ENCODE results near the gene RAVER2.
"Not testable (repeated sequence)": the region's sequence is repeated elsewhere in the genome, so short reads cannot be mapped to it uniquely, and the experiment has no call there.

Gene RAVER2

DNA sequence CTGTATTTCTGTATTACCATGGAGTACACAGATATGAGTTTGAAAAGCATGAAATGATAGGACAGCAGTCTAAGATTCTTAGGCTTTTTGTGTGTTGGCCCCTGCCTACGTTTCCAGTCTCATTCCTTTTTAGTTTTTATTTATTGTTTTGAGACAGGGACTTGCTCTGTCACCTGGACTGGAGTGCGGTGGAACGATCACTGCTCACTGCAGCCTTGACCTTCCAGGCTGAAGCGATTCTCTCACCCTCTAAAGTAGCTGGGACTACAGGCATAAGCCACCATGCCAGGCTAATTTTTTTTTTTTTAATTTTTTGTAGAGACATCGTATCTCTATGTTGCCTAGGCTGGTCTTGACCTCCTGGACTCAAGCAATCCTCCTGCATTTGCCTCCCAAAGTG lies 3.8 kb downstream of the RAVER2 start:
- DNase-seq = no peak

DNA sequence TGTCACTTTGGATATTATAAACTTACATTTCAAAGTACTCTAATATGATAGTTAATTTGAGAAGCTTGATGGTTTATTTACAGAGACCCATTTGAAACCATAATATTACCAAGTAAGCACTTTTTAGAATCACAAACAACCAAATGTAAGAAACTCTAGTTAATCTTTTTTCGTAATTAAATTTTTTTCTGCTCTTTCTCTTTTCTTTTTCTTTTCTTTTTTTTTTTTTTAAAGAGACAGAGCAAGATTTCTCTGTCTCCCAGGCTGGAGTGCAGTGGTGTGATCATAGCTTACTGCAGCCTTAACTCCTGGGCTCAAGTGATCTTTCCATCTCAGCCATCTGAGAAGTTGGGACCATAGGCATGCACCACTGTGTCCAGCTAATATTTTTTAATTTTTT lies 5.2 kb downstream of the RAVER2 start:
- DNase-seq = no peak

DNA sequence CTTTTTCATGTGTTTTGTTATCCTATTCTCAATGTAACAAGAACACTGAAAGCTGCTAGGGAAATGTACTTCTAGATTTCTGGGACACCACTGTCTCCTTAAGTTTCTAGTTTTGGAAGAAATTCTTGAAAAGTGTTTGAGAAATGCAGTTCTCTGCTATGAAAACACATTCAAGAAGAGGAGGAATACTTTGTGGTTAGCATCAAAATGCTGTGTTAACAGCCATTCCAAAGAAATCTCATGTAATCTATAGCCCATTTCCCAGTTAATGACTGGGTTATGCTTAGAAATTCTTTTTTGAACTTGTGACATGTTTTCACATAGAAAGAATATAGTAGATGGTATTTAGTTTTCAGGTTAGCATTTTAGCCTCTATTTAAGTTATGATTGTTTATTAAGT lies 6.0 kb downstream of the RAVER2 start:
- DNase-seq = no peak

DNA sequence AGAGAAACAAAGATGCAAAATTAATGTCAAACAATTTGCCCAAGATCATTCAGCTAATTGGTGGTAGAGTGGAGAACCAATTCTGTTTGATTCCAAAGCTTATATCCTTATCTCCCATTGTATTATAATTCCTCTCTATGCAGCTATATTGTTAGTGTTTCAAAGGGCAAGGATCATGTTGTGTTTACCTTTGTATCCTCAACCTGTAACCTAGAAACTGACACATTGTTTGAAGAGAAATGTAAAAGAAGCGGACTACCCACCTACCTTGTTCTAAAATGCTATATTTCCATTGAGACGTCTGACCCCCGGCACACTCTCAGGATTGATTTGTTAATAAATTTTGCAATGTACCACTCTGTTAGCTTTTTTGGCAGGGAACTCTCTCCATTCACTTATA lies 9.3 kb downstream of the RAVER2 start:
- peak; percentile 42 for DNase-seq

DNA sequence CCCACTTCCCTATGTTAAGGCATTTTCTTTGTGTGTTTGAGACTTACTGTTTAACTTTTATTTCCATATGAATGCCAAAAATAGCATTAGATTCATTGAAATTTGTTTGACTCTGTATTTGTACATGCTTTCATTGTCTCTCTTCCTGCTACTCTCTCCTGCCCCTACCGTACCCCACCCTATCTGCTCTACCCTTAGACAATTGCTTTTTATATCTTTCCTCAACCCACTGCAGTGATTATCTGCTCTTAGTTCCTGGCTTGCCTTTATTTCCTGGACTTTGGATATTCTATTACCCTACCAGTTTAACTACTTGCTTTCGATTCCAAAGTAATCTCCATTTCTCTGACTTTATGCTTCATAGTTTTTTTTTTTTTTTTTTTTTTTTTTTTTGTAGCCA lies 10.5 kb downstream of the RAVER2 start:
- peak; percentile 45 for DNase-seq

DNA sequence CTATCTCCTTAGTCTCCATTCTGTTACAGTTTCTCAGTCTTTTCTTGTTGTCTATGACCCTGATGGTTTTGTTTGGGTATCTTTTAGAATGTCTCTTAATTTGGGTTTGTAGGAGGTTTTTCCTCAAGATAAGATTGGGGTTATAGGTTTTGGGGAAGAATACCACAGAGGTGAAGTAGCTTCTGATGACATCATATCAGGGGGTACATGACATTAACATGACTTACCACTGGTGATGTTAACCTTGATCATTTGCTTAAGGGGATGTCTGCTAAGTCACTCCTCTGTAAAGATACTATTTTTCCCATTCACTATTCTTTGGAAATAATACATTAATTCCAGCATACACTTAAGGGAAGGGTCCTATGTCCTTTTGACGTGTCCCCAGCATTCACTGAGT lies 11.9 kb downstream of the RAVER2 start:
- DNase-seq = no peak

DNA sequence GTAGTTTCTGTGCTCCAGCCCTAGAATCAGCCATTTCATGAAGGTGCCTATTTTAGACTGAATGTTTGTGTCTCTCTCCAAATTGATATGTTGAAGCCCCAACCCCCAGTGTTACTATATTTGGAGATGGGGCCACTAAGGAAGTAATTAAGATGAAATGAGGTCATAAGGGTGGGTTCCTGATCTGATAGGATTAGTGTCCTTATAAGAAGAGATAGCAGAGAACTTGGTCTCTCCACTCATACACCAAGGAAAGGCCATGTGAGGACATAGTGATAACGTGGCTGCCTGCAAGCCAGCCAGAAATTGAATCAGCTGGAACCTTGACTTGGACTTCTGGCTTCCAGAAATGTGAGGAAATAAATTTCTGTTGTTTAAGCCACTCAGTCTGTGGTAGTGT lies 12.3 kb downstream of the RAVER2 start:
- DNase-seq = no peak

DNA sequence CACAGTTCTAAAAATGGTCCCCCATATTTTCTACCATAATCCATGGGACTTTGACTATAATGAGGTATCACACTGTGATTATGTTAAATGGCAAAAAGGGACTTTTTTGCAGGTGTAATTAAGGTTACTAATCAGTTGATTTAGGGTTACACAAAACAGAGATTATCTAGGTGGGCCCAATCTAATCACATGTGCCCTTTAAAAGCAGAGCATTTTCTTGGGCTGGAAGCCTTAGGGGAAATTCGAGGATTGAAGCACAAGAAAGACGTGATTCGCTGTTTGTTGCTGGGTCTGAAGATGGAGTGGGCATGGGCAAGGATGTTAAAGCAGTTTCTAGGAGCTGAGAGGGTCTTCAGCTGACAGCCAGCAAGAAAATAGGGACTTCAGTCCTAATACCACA lies 13.4 kb downstream of the RAVER2 start:
- no peak for DNase-seq

DNA sequence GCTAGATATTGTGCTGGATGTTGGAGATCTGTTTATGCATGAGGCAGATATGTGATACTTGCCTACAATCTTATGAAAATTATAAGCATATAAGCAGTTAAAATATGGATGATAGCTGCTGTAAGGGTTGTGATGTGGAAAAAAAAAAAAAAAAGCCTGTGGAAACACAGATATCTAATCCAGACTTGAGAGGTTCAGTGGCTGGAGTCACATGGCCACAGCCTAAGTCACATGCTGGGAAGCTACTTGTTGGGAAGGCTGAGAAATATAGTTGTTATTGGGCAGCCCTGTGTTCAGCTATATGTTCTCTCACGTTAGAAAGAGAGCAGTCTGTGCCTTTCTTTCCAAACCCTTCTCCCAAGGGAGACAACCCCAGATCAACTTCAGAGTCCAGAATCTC lies 15.1 kb downstream of the RAVER2 start:
- no peak for DNase-seq

DNA sequence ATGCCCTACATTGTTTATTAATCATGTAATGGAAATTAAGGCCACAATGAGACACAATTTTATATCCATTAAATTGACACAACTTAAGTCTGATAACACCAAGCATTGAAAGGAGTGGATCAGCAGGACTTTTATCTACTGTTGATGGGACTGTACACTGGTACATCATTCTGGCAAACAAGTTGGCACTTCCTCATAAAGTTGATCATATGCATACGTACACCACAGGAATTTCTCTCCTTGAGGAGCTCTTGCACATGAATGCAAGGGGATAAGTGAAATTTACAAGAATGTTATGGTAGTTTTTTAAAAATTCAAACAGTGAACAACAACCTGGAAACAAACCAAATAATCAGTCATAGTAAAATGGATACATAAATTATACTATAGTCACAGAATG lies 20.1 kb downstream of the RAVER2 start:
- DNase-seq = no peak

DNA sequence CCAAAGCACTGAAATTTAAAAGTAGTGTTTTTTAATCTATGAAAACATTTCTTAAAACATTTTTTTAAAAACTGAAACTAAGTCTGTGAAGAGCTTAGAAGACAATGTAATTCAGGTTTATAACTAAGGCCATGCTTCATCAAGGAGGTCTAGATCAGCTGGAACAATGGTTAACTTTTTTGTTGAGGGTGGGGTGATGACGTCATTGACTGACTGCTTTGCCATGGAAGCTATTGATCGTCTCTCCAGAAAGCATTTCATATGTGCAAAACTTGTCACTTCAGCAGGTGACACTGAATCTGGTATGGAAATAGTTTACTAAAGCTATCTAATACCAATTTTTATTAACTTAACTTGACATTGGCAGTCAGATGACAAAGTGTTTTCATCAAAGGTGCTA lies 21.0 kb downstream of the RAVER2 start:
- no peak for DNase-seq

DNA sequence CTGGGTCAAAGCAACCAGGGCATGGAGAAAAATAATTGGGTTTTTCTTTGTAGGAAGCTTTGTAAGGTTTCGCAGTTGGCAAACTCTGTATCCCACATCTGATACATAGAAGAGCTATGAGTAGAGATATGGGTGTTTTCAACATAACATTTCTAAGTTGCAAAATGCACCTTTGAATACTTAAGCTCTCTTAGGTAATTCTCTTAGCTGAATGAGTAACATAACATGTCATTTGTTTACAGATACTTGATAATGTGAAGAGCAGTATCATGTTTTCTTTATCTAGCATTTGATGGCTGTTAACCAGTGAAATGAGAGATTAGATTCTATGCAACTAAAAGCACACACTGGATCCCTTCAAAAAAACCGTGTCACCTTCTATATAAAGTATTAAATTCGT lies 21.6 kb downstream of the RAVER2 start:
- DNase-seq = no peak

DNA sequence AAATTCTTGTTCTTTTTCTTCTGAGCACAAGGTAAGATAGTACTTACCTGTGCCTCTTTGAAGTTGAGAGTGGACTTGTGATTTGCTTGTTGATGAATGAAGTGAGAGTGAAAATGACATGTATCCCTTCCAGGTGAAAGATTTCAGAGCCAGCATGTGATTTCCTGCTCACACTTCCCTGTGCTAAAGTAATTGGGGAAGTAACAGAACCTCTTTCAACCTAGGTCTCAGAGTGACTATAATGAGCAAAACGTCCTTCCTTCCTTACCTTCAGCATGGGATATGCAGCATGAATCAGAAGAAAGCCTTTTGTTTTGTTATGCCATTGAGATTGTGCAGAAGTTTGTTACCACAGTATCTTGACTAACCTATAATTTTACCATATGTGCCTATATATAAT lies 24.6 kb downstream of the RAVER2 start:
- DNase-seq = no peak

DNA sequence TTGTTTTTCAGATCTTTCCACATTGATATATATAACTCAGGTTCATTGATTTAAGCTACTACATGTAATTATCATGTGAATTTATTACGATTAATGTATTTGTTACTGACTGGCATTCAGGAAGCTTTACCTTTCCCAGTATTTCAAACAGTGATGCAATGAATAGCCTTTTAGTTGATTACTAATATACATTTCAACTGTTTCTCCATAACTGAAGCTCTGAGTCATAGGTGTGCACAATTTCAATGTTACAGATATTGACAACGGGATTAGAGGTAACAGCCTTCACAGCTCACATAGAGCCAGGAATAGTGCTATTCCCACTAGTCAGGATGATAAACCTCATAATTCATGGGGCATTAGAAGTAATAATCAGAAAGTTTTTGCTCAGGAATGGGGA lies 25.1 kb downstream of the RAVER2 start:
- no peak for DNase-seq

DNA sequence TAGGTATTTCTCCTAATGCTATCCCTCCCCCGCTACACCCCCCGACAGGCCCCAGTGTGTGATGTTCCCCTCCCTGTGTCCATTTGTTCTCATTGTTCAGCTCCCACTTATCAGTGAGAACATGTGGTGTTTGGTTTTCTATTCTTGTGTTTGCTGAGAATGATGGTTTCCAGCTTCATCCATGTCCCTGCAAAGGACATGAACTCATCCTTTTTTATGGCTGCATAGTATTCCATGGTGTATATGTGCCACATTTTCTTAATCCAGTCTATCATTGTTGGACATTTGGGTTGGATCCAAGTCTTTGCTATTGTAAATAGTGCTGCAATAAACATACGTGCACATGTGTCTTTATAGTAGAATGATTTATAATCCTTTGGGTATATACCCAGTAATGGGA lies 28.4 kb downstream of the RAVER2 start:
- not testable (repeated sequence) for DNase-seq

DNA sequence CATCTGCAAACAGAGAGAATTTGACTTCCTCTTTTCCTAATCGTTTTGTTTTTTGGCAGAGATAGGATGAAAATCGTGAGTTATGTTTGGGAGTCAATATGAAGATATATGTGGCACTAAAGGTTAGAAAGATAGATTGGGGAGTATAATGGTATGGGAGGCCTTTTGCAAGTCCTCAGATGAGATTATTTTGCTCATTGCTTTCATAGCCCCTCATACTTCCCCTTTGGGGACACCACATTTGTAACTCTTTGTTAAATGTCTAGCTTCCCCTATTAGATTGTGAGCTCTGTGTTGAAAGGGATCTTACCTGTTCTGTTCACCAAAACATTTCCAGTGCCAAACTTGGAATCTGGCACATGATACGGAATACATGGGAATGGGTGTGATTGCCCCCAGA lies 30.2 kb downstream of the RAVER2 start:
- DNase-seq = no peak

DNA sequence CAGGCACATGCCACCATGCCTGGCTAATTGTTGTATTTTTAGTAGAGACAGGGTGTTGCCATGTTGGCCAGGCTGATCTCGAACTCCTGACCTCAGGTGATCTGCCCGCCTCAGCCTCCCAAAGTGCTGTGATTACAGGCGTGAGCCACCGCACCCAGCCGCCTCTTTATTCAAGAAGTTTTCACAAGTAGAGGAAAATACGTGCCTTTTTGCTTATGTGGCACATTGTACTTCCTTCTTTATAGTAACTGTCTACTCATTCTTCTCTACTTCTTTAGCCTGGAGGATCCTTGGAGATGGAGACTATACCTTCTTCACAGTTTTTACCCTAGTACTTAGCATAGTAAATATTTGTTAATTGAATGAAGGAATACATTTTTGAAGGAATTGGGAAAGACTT lies 37.2 kb downstream of the RAVER2 start:
- not testable (repeated sequence) for DNase-seq

DNA sequence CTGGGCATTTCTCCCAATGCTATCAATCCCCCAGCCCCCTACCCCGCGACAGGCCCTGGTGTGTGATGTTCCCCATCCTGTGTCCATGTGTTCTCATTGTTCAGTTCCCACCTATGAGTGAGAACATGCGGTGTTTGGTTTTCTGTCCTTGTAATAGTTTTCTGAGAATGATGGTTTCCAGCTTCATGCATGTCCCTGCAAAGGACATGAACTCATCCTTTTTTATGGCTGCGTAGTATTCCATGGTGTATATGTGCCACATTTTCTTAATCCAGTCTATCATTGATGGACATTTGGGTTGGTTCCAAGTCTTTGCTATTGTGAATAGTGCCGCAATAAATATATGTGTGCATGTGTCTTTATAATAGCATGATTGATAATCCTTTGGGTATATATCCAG lies 38.0 kb downstream of the RAVER2 start:
- DNase-seq = not testable (repeated sequence)

DNA sequence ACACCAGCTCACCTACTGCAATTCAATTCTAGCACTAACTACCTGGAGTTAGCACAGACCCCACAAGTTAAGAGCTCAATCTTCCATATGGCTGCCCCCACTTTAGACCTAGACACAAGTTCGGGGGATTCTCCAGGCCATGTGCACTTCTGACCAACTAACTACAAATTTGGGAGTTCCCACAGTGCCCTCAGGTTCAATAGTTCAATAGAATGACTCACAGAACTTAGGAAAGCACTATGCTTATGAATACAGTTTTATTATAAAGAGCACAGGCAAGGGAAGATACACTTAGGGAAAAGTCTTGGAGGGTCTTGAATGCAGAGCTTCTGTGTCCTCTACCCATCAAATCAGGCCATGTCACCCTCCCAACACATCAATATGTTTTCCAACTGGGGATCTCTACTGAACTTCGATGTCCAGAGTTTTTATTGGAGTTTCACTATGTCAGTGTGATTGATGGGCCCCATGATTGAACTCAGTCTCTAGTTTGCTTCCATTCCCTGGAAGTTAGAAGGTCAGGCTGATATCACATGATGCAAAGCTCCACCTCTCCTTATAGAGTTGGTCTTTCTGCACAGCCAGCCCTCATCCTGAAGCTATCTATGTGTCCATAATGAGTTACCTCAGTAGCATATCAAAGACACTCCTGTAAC lies 46.1 kb downstream of the RAVER2 start:
- DNase-seq = no peak

DNA sequence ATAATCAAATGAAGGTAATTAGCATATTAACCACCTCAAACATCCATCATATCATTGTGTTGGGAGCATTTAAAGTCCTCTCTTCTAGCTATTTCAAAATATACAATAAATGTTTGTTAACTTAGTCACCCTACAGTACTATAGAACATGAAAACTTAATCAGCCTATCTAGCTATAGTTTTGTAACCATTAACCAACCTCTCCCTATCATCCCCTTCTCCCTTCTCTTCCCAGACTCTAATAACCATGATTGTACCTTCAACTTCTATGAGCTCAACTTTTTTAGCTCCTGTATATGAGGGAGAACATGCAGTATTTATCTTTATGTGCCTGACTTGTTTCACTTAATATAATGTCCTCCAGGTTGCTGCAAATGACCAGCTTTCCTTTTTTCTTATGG lies 54.0 kb downstream of the RAVER2 start:
- DNase-seq = no peak

DNA sequence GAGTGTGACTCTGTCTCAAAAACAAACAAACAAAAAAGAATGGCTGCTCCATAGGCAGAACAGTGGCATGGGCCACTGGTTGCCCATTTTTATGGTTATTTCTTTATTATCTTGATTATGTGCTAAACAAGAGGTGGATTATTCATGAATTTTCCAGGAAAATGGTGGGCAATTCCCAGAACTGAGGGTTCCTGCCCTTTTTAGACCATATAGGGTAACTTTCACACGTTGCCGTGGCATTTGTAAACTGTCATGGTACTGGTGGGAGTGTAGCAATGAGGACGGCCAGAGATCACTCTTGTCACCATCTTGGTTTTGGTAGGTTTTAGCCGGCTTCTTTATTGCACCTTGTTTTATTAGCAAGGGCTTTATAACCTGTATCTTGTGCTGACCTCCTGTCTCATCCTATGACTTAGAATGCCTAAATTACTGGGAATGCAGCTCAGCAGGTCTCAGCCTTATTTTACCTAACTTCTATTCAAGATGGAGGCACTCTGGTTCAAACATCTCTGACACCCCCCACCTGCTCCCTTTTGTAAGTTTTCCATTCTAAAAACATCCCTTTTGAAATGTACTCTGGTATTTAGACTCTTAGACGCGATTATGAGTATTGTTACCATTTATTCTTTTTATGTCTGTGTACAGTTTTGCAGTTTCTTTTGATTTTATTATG lies 57.1 kb downstream of the RAVER2 start:
- DNase-seq = no peak

DNA sequence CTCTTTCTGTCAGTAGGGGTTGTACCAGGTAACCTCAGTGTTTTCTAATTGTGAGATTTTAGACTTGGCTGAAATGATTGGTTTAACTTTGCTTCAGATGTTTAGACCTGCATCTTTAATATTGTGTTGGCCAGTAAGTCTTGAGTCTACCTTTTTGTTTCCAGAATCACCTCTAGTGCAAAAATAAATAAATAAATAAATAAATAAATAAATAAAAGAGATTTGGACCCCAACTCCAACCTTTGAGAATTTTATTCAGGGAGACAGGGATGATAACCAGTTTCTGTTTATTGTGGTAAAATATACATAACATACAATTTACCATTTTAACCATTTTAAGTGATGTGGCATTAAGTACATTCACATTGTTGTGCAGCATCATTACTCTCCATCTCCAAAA lies 64.4 kb downstream of the RAVER2 start:
- DNase-seq = no peak

DNA sequence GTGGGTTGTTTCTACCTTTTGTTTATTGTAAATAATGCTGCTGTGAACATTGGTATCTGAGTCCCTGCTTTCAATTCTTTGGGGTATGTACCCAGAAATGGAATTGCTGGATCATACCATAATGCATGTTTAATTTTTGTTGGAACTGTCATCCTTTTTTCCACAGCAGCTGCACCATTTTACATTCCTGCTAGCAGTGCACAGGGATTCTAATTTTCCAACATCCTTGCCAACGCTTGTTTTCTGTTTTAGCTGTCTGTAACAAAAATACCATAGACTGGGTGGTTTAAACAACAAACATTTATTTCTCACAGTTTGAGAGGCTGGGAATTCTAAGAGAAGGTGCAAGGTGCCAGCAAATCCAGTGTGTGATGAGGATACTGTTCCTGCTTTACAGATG lies 65.1 kb downstream of the RAVER2 start:
- no peak for DNase-seq

DNA sequence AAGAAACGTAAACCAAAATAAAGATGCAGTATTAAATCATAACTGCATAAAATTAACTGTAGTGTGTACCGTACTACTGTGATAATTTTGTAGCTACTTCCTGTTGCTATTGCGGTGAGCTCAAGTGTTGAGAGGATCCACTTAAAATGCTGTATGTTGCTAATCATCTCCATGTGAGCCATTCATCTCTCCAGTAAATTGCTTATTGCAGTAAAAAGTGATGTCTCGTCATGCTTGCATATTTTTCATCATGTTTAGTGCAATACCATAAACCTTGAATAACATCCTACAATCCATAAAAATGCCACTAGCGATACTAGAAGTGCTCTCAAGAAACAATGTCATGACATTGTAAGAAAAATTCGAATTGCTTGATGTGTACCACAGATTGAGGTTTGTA lies 66.3 kb downstream of the RAVER2 start:
- no peak for DNase-seq

DNA sequence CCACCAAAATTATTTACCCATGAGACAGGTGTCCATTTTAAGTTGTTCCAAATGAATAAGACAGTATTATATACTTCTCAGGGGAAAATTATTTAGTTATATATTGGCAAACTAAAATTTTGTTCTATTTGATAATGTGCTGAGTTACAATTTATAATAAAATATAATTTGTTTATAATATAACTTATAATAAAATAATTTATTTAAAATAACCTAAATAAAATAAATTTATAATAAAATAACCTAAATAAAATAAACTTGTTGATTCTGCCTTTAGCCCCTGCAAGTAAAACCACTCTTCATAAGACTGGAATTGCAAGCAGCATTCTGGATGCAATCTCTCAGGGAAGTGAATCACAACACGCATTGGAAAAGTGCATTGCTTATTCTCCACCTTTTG lies 69.6 kb downstream of the RAVER2 start:
- no peak for DNase-seq
